GM10266 (cell line): Measurements from ENCODE around the gene CCNI2.

ENCODE experiments used
- DNase-seq: peaks from one replicate; pipeline ENCODE4 v3.0.0; 2012; ENCODE audit errors: extremely low spot score
- TF ChIP-seq, protein P1 (sequence below): IDR thresholded peaks from 2 replicates; pipeline ENCODE4 v1.5.1; 2012; ENCODE audit warnings: mild to moderate bottlenecking, low read depth; ENCODE audit not compliant: control insufficient read depth, insufficient read depth; ENCODE audit errors: missing control alignments

CCNI2 gene

DNA sequence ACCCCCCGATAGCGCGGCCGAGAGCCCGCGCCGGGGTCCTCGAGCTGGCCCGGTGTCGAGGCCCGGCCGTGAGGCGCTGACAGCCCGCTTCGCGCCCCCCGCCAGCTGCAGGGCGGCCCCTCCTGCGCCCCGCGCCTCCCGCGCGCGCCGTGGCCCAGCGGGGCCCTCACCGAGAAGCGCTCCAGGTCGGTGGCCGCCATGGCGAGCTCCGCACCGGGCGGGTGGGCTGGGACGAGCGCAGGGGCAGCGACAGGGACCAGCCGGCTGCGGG lies 29.6 kb downstream of the CCNI2 start:
- DNase-seq: no peak
- TF ChIP-seq, protein P1, sequence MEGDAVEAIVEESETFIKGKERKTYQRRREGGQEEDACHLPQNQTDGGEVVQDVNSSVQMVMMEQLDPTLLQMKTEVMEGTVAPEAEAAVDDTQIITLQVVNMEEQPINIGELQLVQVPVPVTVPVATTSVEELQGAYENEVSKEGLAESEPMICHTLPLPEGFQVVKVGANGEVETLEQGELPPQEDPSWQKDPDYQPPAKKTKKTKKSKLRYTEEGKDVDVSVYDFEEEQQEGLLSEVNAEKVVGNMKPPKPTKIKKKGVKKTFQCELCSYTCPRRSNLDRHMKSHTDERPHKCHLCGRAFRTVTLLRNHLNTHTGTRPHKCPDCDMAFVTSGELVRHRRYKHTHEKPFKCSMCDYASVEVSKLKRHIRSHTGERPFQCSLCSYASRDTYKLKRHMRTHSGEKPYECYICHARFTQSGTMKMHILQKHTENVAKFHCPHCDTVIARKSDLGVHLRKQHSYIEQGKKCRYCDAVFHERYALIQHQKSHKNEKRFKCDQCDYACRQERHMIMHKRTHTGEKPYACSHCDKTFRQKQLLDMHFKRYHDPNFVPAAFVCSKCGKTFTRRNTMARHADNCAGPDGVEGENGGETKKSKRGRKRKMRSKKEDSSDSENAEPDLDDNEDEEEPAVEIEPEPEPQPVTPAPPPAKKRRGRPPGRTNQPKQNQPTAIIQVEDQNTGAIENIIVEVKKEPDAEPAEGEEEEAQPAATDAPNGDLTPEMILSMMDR: no peak

DNA sequence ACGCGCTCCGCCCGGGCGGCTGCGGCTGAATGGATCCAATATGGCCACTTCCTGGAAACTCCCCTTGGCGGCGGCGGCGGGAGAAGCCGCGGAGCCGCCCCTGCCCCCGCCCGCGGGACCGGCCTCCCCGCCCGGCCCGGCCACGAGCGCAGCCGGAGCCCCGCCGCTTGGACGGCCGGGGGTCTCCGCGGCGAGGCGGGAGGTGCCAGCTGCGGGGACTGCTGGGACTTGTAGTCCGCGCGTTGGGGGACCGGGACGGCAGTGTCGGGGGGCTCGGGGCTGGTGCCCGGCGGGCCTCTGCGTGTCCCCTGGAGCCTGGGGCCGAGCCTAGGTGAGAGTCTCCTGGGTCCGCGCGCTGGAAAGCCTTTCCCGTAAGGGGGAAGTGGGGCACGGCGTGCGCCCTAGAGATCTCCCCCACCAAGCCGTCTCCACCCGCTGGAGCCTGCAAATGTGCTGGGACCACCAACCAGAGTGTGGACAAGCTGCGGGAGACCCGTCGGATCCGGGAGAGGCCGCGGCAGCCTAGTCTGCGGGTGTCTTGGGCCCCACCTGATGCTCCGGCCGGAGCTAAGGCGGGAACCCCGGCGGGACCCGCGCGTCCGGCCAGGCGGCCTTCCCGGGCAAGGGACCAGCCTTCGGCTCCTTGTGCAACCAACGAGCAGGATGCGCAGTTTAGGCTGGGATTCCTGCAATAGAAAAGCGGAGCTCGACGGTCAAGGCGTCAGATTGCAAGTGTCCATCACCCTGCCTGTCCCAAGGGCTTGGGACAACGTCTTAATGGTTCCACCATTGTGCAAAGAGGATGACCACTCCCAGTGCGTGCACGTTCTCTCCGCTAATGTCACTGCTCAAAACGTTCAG lies 30.2 kb downstream of the CCNI2 start, which contains the start of gene SEPTIN8:
SEPTIN8 (minus strand) TSS at position 31 of the 861 bp plus-strand sequence. CDS start 102 bp downstream, outside the sequence.
- DNase-seq: peak; percentile 88
- TF ChIP-seq, protein P1: no peak

DNA sequence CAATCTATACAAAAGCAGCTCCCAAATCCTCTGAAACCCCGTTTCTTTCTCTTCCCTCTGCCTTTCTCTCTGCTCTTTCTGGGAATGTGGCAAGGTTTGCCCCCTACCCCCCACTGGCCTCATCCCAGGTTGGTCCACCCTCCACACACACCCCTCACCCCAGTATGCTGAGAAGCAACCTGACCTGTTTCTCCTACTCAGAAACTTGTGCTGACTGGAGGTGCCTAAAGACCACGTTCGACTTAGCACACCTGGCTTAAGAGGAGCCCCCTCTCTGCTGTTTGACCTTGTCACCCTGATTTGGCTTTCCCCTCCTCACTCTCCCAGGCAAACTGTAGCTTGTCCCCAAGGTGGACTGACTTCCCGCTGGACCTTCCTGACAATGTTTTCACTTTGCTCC lies 30.9 kb downstream of the CCNI2 start:
- DNase-seq: no peak
- TF ChIP-seq, protein P1: no peak

DNA sequence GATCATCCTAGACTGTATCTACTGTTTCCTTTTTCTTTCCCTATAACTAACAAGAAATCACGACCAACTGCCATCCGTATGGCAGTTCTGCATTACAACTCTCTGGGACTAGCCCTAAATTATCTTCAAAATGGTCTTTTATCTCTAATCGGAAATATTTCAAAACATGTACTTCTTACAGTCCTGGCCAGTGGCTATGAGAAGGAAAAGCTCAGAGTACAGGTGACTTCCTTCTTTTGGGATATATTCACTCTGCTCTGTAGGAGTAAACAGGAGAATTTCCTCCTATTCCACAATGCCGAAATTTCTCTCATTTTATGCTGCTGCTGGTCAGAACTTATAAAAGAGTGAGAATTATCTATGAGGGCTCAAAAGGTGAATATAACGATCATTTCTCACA lies 31.6 kb downstream of the CCNI2 start:
- TF ChIP-seq, protein P1: no peak
- no peak for DNase-seq

DNA sequence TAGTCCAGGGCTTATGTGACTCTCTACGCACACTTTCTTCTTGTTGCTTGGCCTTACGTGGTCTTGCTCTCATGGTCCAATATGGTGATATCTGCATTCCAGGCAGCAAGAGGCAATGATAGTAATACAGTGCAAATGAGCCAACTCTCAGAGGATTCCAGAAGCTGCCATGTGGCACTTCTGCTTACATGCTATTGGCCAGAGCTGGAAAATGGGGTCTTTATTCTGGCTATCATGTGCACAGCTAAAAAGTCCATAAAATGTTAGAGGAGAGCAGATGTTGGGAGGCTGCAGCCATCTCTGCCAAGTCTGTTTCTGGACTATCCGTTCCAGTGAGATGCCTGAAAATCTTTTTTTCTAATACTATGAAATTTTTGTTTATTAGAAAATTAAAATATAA lies 32.7 kb downstream of the CCNI2 start:
- no peak for DNase-seq
- TF ChIP-seq, protein P1: no peak

DNA sequence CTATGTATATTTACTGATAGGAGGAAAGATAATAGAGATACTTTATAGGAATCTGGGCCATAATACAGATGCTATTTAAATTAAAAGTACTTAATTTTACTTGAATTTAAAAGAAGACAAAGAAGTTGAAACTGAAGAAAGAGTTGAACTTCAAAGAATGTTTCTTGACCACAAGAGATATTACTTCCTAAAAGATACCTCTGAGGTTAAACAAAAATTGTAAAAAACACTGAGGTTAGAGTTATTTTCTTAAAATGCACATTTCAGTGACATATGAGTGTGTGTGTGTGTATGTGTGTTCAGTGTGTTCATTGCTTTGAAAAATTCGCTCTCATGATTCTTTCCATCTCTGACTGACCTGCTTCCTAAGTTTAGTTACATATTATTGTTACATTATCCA lies 33.4 kb downstream of the CCNI2 start:
- TF ChIP-seq, protein P1: no peak
- DNase-seq: no peak

DNA sequence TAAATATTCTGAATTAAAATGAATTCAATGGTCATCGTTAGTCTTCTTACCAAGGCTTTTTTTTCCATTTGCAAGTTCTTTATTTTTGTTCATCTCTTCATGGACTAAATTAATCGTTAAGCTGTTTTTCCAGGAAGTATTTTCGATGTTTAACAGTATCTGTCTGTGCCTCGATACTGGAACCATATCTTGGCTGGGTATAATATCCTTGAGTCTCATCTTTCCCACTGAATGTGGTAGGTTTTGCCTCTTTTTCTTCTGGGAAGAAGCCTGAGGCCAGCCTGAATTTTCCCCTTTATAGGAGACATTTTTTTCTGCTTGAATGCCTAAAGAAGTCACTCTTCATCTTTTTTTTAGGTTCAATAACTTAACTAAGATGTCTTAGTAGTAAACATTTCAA lies 33.8 kb downstream of the CCNI2 start:
- no peak for DNase-seq
- TF ChIP-seq, protein P1: no peak
